H9 (cell line): ENCODE data around the gene LRP3. TPM values are rescaled to one million over a fixed set of nuclear protein-coding genes. Genes with fewer than 3 reads are reported as not detected.

Source experiments
- DNase-seq: peaks from one replicate; pipeline ENCODE4 v3.0.0-alpha.2; 2017
- H2AFZ ChIP-seq: one replicate; pipeline ENCODE4 v1.6.1; 2013; ENCODE audit warnings: mild to moderate bottlenecking, low read length, control low read depth, moderate library complexity
- H2AK5ac ChIP-seq: 2 replicates; pipeline ENCODE4 v1.6.1; 2013; ENCODE audit warnings: low read length, control low read depth, mixed read lengths; ENCODE audit not compliant: insufficient read length
- H2BK120ac ChIP-seq: one replicate; pipeline ENCODE4 v1.6.1; 2013; ENCODE audit warnings: low read depth, mild to moderate bottlenecking, low read length, control low read depth, inconsistent platforms; ENCODE audit not compliant: poor library complexity, severe bottlenecking
- H2BK12ac ChIP-seq: 2 replicates; pipeline ENCODE4 v1.6.1; 2013; ENCODE audit warnings: low read length, control low read depth, mixed read lengths, low read depth; ENCODE audit not compliant: insufficient read length
- H2BK15ac ChIP-seq: 2 replicates; pipeline ENCODE4 v1.6.1; 2013; ENCODE audit warnings: low read depth, low read length, control low read depth
- H2BK20ac ChIP-seq: one replicate; pipeline ENCODE4 v1.6.1; 2013; ENCODE audit warnings: low read depth, mild to moderate bottlenecking, low read length, control low read depth, inconsistent platforms; ENCODE audit not compliant: poor library complexity, severe bottlenecking
- H2BK5ac ChIP-seq: 2 replicates; pipeline ENCODE4 v1.6.1; 2013; ENCODE audit warnings: low read length, control low read depth, mixed read lengths; ENCODE audit not compliant: insufficient read length
- H3K14ac ChIP-seq: 2 replicates; pipeline ENCODE4 v1.6.1; 2013; ENCODE audit warnings: low read length, control low read depth; ENCODE audit not compliant: insufficient read depth
- H3K18ac ChIP-seq: 2 replicates; pipeline ENCODE4 v1.6.1; 2013; ENCODE audit warnings: low read depth, mild to moderate bottlenecking, mixed read lengths, low read length, control low read depth; ENCODE audit not compliant: insufficient read length
- H3K23ac ChIP-seq: 2 replicates; pipeline ENCODE4 v1.6.1; 2013; ENCODE audit warnings: low read length, control low read depth, mixed read lengths, low read depth; ENCODE audit not compliant: insufficient read length
- H3K23me2 ChIP-seq: 2 replicates; pipeline ENCODE4 v1.6.1; 2013; ENCODE audit warnings: low read depth, mild to moderate bottlenecking, mixed read lengths, low read length, control low read depth; ENCODE audit not compliant: insufficient read length, poor library complexity, severe bottlenecking
- H3K27ac ChIP-seq: 2 replicates; pipeline ENCODE4 v1.5.1; 2013; ENCODE audit warnings: low read length, control low read depth, mixed read lengths, low read depth; ENCODE audit not compliant: insufficient read length
- H3K27me3 ChIP-seq: 2 replicates; pipeline ENCODE4 v1.6.1; 2013; ENCODE audit warnings: low read length, control low read depth, inconsistent platforms; ENCODE audit not compliant: insufficient read depth
- H3K4ac ChIP-seq: 2 replicates; pipeline ENCODE4 v1.6.1; 2013; ENCODE audit warnings: low read depth, mild to moderate bottlenecking, control low read depth, inconsistent platforms, low read length, moderate library complexity
- H3K4me1 ChIP-seq: 2 replicates; pipeline ENCODE4 v1.6.1; 2013; ENCODE audit warnings: low read length, control low read depth, inconsistent platforms; ENCODE audit not compliant: insufficient read depth
- H3K4me2 ChIP-seq: 2 replicates; pipeline ENCODE4 v1.6.1; 2013; ENCODE audit warnings: low read length, control low read depth, mixed read lengths; ENCODE audit not compliant: insufficient read length, insufficient read depth
- H3K56ac ChIP-seq: 2 replicates; pipeline ENCODE4 v1.6.1; 2013; ENCODE audit warnings: low read depth, mild to moderate bottlenecking, mixed read lengths, low read length, control low read depth; ENCODE audit not compliant: insufficient read length
- H3K79me1 ChIP-seq: 2 replicates; pipeline ENCODE4 v1.6.1; 2013; ENCODE audit warnings: low read depth, mild to moderate bottlenecking, moderate library complexity, low read length, control low read depth, inconsistent platforms; ENCODE audit not compliant: insufficient read depth, poor library complexity, severe bottlenecking
- H3K79me2 ChIP-seq: 2 replicates; pipeline ENCODE4 v1.6.1; 2013; ENCODE audit warnings: low read length, control low read depth, inconsistent platforms; ENCODE audit not compliant: insufficient read depth
- H3K9ac ChIP-seq: 2 replicates; pipeline ENCODE4 v1.6.1; 2013; ENCODE audit warnings: low read length, control low read depth, mixed read lengths; ENCODE audit not compliant: insufficient read length; ENCODE audit errors: extremely low read depth
- H3K9me3 ChIP-seq: one replicate; pipeline ENCODE4 v1.6.1; 2013; ENCODE audit warnings: low read depth, low read length, inconsistent platforms; ENCODE audit not compliant: control insufficient read depth
- H3T11ph ChIP-seq: one replicate; pipeline ENCODE4 v1.6.1; 2013; ENCODE audit warnings: mild to moderate bottlenecking, low read length, control low read depth, inconsistent platforms
- H4K20me1 ChIP-seq: one replicate; pipeline ENCODE4 v1.6.1; 2013; ENCODE audit not compliant: control insufficient read depth, insufficient read length, insufficient read depth
- H4K5ac ChIP-seq: 2 replicates; pipeline ENCODE4 v1.6.1; 2013; ENCODE audit warnings: low read depth, mild to moderate bottlenecking, mixed read lengths, low read length, control low read depth; ENCODE audit not compliant: insufficient read length
- H4K8ac ChIP-seq: replicated peaks from 2 replicates; pipeline ENCODE4 v1.6.1; 2013; ENCODE audit warnings: low read length, control low read depth, mixed read lengths, low read depth; ENCODE audit not compliant: insufficient read length
- H4K91ac ChIP-seq: 2 replicates; pipeline ENCODE4 v1.6.1; 2013; ENCODE audit warnings: low read depth, mild to moderate bottlenecking, moderate library complexity, mixed read lengths, low read length, control low read depth; ENCODE audit not compliant: insufficient read length
- H3K27ac Mint-ChIP-seq, 3 experiments: 2 replicates in 2 of 3; 3 replicates in 1 of 3; pipeline ENCODE4 v1.8.0; 2020 to 2021; ENCODE audit warnings: mixed read lengths in 3 of 3, mild to moderate bottlenecking in 1 of 3, moderate library complexity in 1 of 3
- H3K27me3 Mint-ChIP-seq: 2 replicates; pipeline ENCODE4 v1.8.0; 2021; ENCODE audit warnings: low read depth, mild to moderate bottlenecking, moderate library complexity, mixed read lengths
- H3K36me3 Mint-ChIP-seq, 3 experiments: 2 replicates in 2 of 3; 3 replicates in 1 of 3; pipeline ENCODE4 v1.8.0; 2020 to 2021; ENCODE audit warnings: low read depth in 3 of 3, mixed read lengths in 3 of 3; ENCODE audit not compliant: insufficient read depth in 1 of 3
- H3K4me1 Mint-ChIP-seq, 2 experiments: 2 replicates each; pipeline ENCODE4 v1.8.0; 2020; ENCODE audit warnings: mixed read lengths in 2 of 2
- H3K4me3 Mint-ChIP-seq, 2 experiments: 2 replicates in 1 of 2; 3 replicates in 1 of 2; pipeline ENCODE4 v1.8.0; 2020 to 2021; ENCODE audit warnings: mild to moderate bottlenecking in 2 of 2, mixed read lengths in 2 of 2, moderate library complexity in 1 of 2
- H3K9me3 Mint-ChIP-seq, 2 experiments: 2 replicates in 1 of 2; 3 replicates in 1 of 2; pipeline ENCODE4 v1.8.0; 2020; ENCODE audit warnings: mild to moderate bottlenecking in 2 of 2, mixed read lengths in 2 of 2, moderate library complexity in 1 of 2
- WGBS: extraction: QIAGEN DNeasy Blood & Tissue Kit; methylation state at CpG from one replicate; pipeline ENCODE4 v1.1.7; 2013; ENCODE audit warnings: missing lambda C conversion rate, low lambda C conversion rate, mixed read lengths; ENCODE audit not compliant: insufficient read length; ENCODE audit errors: extremely low coverage; 5-methylcytosine and 5-hydroxymethylcytosine counted together
- total RNA-seq: library from RNA; stranded (reverse); gene quantifications from 2 replicates; pipeline ENCODE4 v1.2.1, GENCODE V29; 2021
- TF ChIP-seq, protein P1 (sequence below): fragments of 200-600 bp; sonication (generic); conservative IDR thresholded peaks from 3 replicates; pipeline ENCODE4 v1.8.0; 2021; ENCODE audit warnings: antibody characterized with exemption, mild to moderate bottlenecking

The LRP3 gene
- total RNA-seq, 1 experiment from 2014 or later = 29.2 TPM

DNA sequence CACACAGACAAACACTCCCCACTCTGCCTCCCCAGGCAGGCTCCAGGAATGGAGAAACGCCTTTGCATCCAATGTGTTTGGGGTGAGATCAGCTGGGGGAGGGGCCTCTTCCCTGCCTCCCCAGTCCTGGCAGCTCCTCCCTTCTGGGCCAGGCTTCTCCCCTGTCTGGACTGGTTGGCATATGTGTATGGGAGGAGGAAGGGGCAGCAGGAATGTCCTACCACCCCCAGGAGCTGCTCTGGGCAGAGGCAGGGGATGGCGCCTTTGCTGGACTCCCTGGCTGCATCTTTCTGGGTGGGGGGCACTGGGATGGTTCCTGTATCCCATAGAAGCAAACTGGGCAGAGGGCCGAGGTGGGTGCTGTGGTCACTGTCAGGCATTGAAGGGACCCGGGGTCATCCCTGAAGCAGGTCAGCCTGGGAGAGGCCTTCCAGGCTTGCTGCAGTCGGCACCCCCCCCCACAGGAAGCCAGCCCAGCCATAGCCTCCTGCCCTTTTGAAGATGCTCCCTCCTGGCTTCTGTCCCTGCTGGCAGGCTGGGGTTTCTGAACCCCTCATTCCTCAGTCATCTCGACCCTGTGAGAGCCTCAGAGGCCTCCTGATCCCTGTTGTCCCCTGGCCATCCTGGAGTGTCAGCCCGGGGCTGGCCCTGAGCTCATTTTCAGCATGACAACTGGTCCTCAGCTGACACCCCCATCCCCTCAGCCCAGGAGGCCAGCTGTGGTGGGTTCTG is 52.7 kb downstream of the LRP3 start:
- Histone ChIP-seq H3K9ac (no peak overlapping the region), H3K27me3 (no peaks in the 10 kb centered on the region), H4K5ac (no peak overlapping the region), H3K4me1 (no peaks in the 10 kb centered on the region), H2BK12ac (no peak overlapping the region), H2BK20ac (no peak overlapping the region), H3K79me1 (no peaks in the 10 kb centered on the region), H2BK15ac (no peak overlapping the region), H3K79me2 (no peaks in the 10 kb centered on the region), H4K91ac (no peak overlapping the region), H2BK120ac (no peak overlapping the region), H3K4ac (no peak overlapping the region), H4K8ac (no peak overlapping the region), H3K9me3 (no peaks in the 10 kb centered on the region), H3T11ph (no peak overlapping the region), H3K14ac (no peak overlapping the region), H3K18ac (no peak overlapping the region), H3K27ac (no peak overlapping the region), H3K23ac (no peak overlapping the region), H2BK5ac (no peak overlapping the region), H4K20me1 (no peaks in the 10 kb centered on the region), H2AFZ (no peak overlapping the region), H3K4me2 (no peak overlapping the region), H3K56ac (no peak overlapping the region), H2AK5ac (no peak overlapping the region), H3K23me2 (no peaks in the 10 kb centered on the region)
- H3K4me1 Mint-ChIP-seq = peaks cover 0 to 3% of the 10 kb centered on the region in 2 experiments; a peak in 1 of 4 replicates
- no peak overlapping the region for H3K4me3 Mint-ChIP-seq
- H3K36me3 Mint-ChIP-seq = peaks cover 0 to 5% (median 3%) of the 10 kb centered on the region in 3 experiments; a peak in 2 of 7 replicates
- peaks cover 14% of the 10 kb centered on the region for H3K27me3 Mint-ChIP-seq
- H3K27ac Mint-ChIP-seq = no peak overlapping the region
- no peak for DNase-seq
- TF ChIP-seq, protein P1, sequence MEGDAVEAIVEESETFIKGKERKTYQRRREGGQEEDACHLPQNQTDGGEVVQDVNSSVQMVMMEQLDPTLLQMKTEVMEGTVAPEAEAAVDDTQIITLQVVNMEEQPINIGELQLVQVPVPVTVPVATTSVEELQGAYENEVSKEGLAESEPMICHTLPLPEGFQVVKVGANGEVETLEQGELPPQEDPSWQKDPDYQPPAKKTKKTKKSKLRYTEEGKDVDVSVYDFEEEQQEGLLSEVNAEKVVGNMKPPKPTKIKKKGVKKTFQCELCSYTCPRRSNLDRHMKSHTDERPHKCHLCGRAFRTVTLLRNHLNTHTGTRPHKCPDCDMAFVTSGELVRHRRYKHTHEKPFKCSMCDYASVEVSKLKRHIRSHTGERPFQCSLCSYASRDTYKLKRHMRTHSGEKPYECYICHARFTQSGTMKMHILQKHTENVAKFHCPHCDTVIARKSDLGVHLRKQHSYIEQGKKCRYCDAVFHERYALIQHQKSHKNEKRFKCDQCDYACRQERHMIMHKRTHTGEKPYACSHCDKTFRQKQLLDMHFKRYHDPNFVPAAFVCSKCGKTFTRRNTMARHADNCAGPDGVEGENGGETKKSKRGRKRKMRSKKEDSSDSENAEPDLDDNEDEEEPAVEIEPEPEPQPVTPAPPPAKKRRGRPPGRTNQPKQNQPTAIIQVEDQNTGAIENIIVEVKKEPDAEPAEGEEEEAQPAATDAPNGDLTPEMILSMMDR = no peak
- peaks cover 9 to 10% of the 10 kb centered on the region in 2 experiments; a peak in 3 of 5 replicates for H3K9me3 Mint-ChIP-seq
- no CpG with 5 or more reads among the region's 7 CpGs for WGBS
